Ovary (tissue), 9 donors: ENCODE measurements around the gene AP3M1. TPM values are rescaled to one million over a fixed set of nuclear protein-coding genes. Genes with fewer than 3 reads are reported as not detected.

Experiments used
- DNase-seq, 5 donors: peaks; one replicate each; pipeline ENCODE4 v3.0.0-alpha.2; 2019 to 2020
- H3K27ac ChIP-seq, 2 donors: fragments of 200-600 bp; one replicate each; pipeline versions ENCODE4 v1.5.1 to v1.8.0; 2019 to 2022
- H3K27me3 ChIP-seq: fragments of 200-600 bp; one replicate; pipeline ENCODE4 v1.8.0; 2022
- H3K36me3 ChIP-seq: fragments of 200-600 bp; sonication (generic); one replicate; pipeline ENCODE4 v1.5.1; 2019
- H3K4me1 ChIP-seq: one replicate; pipeline ENCODE4 v1.8.1; 2013; ENCODE audit warnings: mild to moderate bottlenecking, moderate library complexity; ENCODE audit not compliant: insufficient read depth
- H3K4me3 ChIP-seq: fragments of 200-600 bp; sonication (generic); one replicate; pipeline ENCODE4 v1.5.1; 2017
- H3K9me3 ChIP-seq, 2 donors: fragments of 200-600 bp in 1 of 2; sonication (generic) in 1 of 2; one replicate each; pipeline versions ENCODE4 v1.5.1 to v1.8.1; 2013 to 2019; ENCODE audit warnings: mild to moderate bottlenecking in 1 of 2, moderate library complexity in 1 of 2
- CTCF ChIP-seq, 3 donors: fragments of 450-650 bp in 2 of 3; fragments of 200-600 bp in 1 of 3; IDR thresholded peaks; one replicate each; pipeline versions ENCODE4 v1.5.1 to v1.8.0; 2016 to 2022; ENCODE audit warnings: antibody characterized with exemption in 3 of 3, mild to moderate bottlenecking in 1 of 3
- EP300 ChIP-seq: sonication (generic); formaldehyde crosslinking; IDR thresholded peaks from one replicate; pipeline ENCODE4 v1.6.1; 2017; ENCODE audit warnings: antibody characterized with exemption
- POLR2A ChIP-seq: fragments of 450-650 bp; IDR thresholded peaks from one replicate; pipeline ENCODE4 v1.6.1; 2017; ENCODE audit warnings: antibody characterized with exemption, mild to moderate bottlenecking, moderate library complexity
- WGBS, 3 donors: extraction: QIAGEN DNeasy Blood & Tissue Kit in 1 of 3; methylation state at CpG; one replicate each; pipeline versions ENCODE4 v1.1.5 to v1.1.7; 2013 to 2017; 5-methylcytosine and 5-hydroxymethylcytosine counted together
- intact Hi-C, 4 donors: fragments of 100-400 bp; cut with DNase I; formaldehyde crosslinking; loops; one replicate each; pipeline versions ENCODE4 v1.11.0 to v1.15.1; 2022 to 2023
- polyA plus RNA-seq, 2 donors: library from polyadenylated mRNA; stranded (reverse); fragments of 200-250 nt in 1 of 2; fragments of 350-450 nt in 1 of 2; fragmentation: Illumina TruSeq in 1 of 2; extraction: RNeasy Lipid Tissue Mini Kit (QIAGEN cat#74804) in 1 of 2; gene quantifications; one replicate each; pipeline ENCODE4 v1.2.3, GENCODE V29; 2013 to 2014
- total RNA-seq, 7 donors: library from RNA; depleted of rRNA in 2 of 7; stranded (reverse); fragments of >200 nt in 2 of 7; fragmentation: NEBNext Ultra II Directional in 3 of 7; extraction: Animal tissue kit (Norgen Biotek cat#: 25700) in 3 of 7; gene quantifications; one replicate each; pipeline versions ENCODE4 v1.1.0 to v1.2.4, GENCODE V29; 2016 to 2023
- donor health status: DM: no; HTN: no; CAD: no; lungs with moderate emphysema.
- donor health status: DM: no; HTN: no; CAD: no.
- donor health status: Bipolar disorder and iron deficiency.
- donor health status: DM: yes; HTN: yes; CAD: no.
- donor health status: DM: no; HTN: no; CAD: no.
- donor health status: DM: yes; HTN: yes; CAD: no.

AP3M1 gene
- total and polyA plus RNA-seq, 9 donors, result 12.0 to 37.9 (median 29.6) TPM

- Histone ChIP-seq H3K36me3 (no peaks in the 10 kb centered on the region), H3K4me1 (peaks cover 7% of the 10 kb centered on the region), H3K9me3 (no peaks in the 10 kb centered on the region), H3K27ac (no peak overlapping the region), H3K27me3 (no peaks in the 10 kb centered on the region), H3K4me3 (no peak overlapping the region)
- DNase-seq, result no peak
- WGBS, 3 donors, result 78 to 89% (median 85%) methylated on average over 6 of the region's 6 CpGs
- intact Hi-C loops, result no loop called here
- no peak for TF ChIP-seq EP300
- no peak for TF ChIP-seq POLR2A
- no peak for TF ChIP-seq CTCF (IDR thresholded peaks at IDR 0.05)
These were observed 78.1 kb downstream of the AP3M1 start for GRCh38 chr10:74072503-74072902.

DNA sequence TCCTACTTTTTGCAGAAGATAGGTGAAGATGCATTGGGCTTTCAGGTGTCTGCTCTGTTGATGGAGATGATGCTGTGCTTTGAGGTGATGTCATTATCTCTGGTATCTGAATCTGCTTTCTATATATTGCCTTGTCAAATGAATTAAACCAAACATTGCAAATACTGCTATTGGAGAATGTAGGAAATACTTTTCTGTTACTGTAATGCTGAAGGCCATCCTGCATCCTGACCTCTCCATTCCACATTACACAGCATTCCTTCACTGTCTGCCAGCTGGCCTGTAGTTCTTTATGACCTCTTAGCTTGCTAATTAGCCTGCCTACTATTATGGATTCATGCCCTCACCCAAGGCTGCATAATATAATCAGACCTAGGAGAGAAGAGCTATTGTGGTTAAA is 79.5 kb downstream of the AP3M1 start:
- Histone ChIP-seq H3K4me1 (peaks cover 7% of the 10 kb centered on the region), H3K27ac (no peak overlapping the region), H3K27me3 (no peaks in the 10 kb centered on the region), H3K36me3 (no peaks in the 10 kb centered on the region), H3K4me3 (no peak overlapping the region), H3K9me3 (no peaks in the 10 kb centered on the region)
- no peak for TF ChIP-seq CTCF (IDR thresholded peaks at IDR 0.05)
- TF ChIP-seq POLR2A, result no peak
- no peak for TF ChIP-seq EP300
- DNase-seq, result no peak
- intact Hi-C loops, result no loop called here

Other genes starting within 250 kb of the AP3M1 start
- 1 to 10 TPM in 4 of 7 donors, under 1 TPM in 3; 0.24 to 7.6 (median 4.6) TPM for gene PLAU, start 239.7 kb downstream of the AP3M1 start, total RNA-seq
- 10 to 100 TPM in 1 of 2 donors, 1 to 10 TPM in 1; 1.7 to 12.6 TPM for gene PLAU, start 239.7 kb downstream of the AP3M1 start, polyA plus RNA-seq
- 100 to 1,000 TPM in 5 of 7 donors, 10 to 100 TPM in 2; 44.6 to 189 (median 114) TPM for gene VCL, start 152.7 kb downstream of the AP3M1 start, total RNA-seq
- 100 to 1,000 TPM in 1 of 2 donors, 10 to 100 TPM in 1; 43.3 to 158 TPM for gene VCL, start 152.7 kb downstream of the AP3M1 start, polyA plus RNA-seq
- 10 to 100 TPM; 10.9 to 20.4 (median 12.2) TPM for gene ADK, start 393 bp upstream of the AP3M1 start, total RNA-seq
- gene ADK, start 393 bp upstream of the AP3M1 start, polyA plus RNA-seq, result 10 to 100 TPM in 1 of 2 donors, 1 to 10 TPM in 1; 9.4 to 14.5 TPM